Lower leg skin (tissue), 3 donors: ENCODE results near the gene MAPK4.

Source experiments
- POLR2A ChIP-seq, 2 donors: fragments of 450-650 bp; IDR thresholded peaks; one replicate each; pipeline ENCODE4 v1.6.1; 2016 to 2017; ENCODE audit warnings: antibody characterized with exemption in 2 of 2, mild to moderate bottlenecking in 1 of 2, moderate library complexity in 1 of 2
- TF ChIP-seq, protein P1 (sequence below), 3 donors: fragments of 450-650 bp; IDR thresholded peaks; one replicate each; pipeline ENCODE4 v1.5.1; 2016; ENCODE audit warnings: antibody characterized with exemption in 3 of 3, mild to moderate bottlenecking in 3 of 3, moderate library complexity in 2 of 3

GRCh38 chr18:50571606-50572005 lies 11.7 kb downstream of the MAPK4 start:
- TF ChIP-seq, protein P1, sequence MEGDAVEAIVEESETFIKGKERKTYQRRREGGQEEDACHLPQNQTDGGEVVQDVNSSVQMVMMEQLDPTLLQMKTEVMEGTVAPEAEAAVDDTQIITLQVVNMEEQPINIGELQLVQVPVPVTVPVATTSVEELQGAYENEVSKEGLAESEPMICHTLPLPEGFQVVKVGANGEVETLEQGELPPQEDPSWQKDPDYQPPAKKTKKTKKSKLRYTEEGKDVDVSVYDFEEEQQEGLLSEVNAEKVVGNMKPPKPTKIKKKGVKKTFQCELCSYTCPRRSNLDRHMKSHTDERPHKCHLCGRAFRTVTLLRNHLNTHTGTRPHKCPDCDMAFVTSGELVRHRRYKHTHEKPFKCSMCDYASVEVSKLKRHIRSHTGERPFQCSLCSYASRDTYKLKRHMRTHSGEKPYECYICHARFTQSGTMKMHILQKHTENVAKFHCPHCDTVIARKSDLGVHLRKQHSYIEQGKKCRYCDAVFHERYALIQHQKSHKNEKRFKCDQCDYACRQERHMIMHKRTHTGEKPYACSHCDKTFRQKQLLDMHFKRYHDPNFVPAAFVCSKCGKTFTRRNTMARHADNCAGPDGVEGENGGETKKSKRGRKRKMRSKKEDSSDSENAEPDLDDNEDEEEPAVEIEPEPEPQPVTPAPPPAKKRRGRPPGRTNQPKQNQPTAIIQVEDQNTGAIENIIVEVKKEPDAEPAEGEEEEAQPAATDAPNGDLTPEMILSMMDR (IDR thresholded peaks at IDR 0.05), result no peak
- no peak for TF ChIP-seq POLR2A (IDR thresholded peaks at IDR 0.05)
